Fibroblast of villous mesenchyme (primary cell): ENCODE measurements around the gene PRSS50. TPM values are rescaled to one million over a fixed set of nuclear protein-coding genes. Genes with fewer than 3 reads are reported as not detected.
A peak's percentile ranks its signal among the peaks of the same experiment; 100 is the strongest.
"Not testable (repeated sequence)": the region's sequence is repeated elsewhere in the genome, so short reads cannot be mapped to it uniquely, and the experiment has no call there.

ENCODE experiments used
- DNase-seq: peaks from one replicate; pipeline ENCODE4 v3.0.0-alpha.2; 2010; ENCODE audit warnings: low read depth
- H3K4me3 ChIP-seq: 2 replicates; pipeline ENCODE4 v1.5.1; 2011; ENCODE audit warnings: low read depth, mild to moderate bottlenecking, low read length
- CTCF ChIP-seq: IDR thresholded peaks from 2 replicates; pipeline ENCODE4 v1.5.1; 2012; ENCODE audit warnings: low read depth, mild to moderate bottlenecking, low read length; ENCODE audit not compliant: insufficient read depth
- total RNA-seq: library from RNA; depleted of rRNA; stranded (reverse); fragments of >200 nt; gene quantifications from 2 replicates; pipeline ENCODE4 v1.2.3, GENCODE V29; 2012

PRSS50 gene
- total RNA-seq, result not detected in 2 replicates

GRCh38 chr3:46717447-46718231 lies at the start of gene PRSS50:
TSS of gene PRSS50 (minus strand) at chr3:46717869. CDS start at chr3:46717824, 45 bp downstream.
- no peak within 1 kb of the TSS for H3K4me3 ChIP-seq
- no peak for TF ChIP-seq CTCF
- DNase-seq, result no peak

- DNase-seq, result no peak
- TF ChIP-seq CTCF, result no peak
- no peak overlapping the region for H3K4me3 ChIP-seq
Observed at GRCh38 chr3:46764206-46764605, 46.5 kb upstream of the PRSS50 start.

GRCh38 chr3:46763178-46763577 lies 45.5 kb upstream of the PRSS50 start:
- no peak for TF ChIP-seq CTCF
- no peak overlapping the region for H3K4me3 ChIP-seq
- no peak for DNase-seq

- no peak overlapping the region for H3K4me3 ChIP-seq
- no peak for DNase-seq
- no peak for TF ChIP-seq CTCF
Observed at GRCh38 chr3:46759239-46760167, 41.8 kb upstream of the PRSS50 start.

- TF ChIP-seq CTCF, result peak; percentile 17
- no peak overlapping the region for H3K4me3 ChIP-seq
- no peak for DNase-seq
Observed at GRCh38 chr3:46756642-46757041, 39.0 kb upstream of the PRSS50 start.

GRCh38 chr3:46755646-46756045 lies 38.0 kb upstream of the PRSS50 start:
- H3K4me3 ChIP-seq, result no peak overlapping the region
- no peak for TF ChIP-seq CTCF
- DNase-seq, result no peak

GRCh38 chr3:46753127-46753526 lies 35.5 kb upstream of the PRSS50 start:
- not testable (repeated sequence) for H3K4me3 ChIP-seq, DNase-seq
